Left lung (tissue), 10 donors: ENCODE results near the gene NEK3. TPM values are rescaled to one million over a fixed set of nuclear protein-coding genes. Genes with fewer than 3 reads are reported as not detected.
A peak's percentile ranks its signal among the peaks of the same experiment; 100 is the strongest.
"Not testable (repeated sequence)": the region's sequence is repeated elsewhere in the genome, so short reads cannot be mapped to it uniquely, and the experiment has no call there.

Source experiments
- ATAC-seq: fragments of 200-7000 bp; cut with Tn5 transposase; one replicate; pipeline ENCODE4 v1.9.1; 2020; ENCODE audit warnings: moderate library complexity
- DNase-seq, 4 donors: peaks; one replicate each; pipeline ENCODE4 v3.0.0-alpha.2; 2013 to 2020
- H3K27ac ChIP-seq, 2 donors: fragments of 200-600 bp; sonication (generic) in 1 of 2; one replicate each; pipeline versions ENCODE4 v1.5.0 to v1.8.0; 2020 to 2021
- H3K27me3 ChIP-seq, 2 donors: fragments of 200-600 bp; sonication (generic) in 1 of 2; one replicate each; pipeline versions ENCODE4 v1.5.0 to v1.8.0; 2020 to 2021
- H3K36me3 ChIP-seq, 2 donors: fragments of 200-600 bp; sonication (generic) in 1 of 2; one replicate each; pipeline versions ENCODE4 v1.5.0 to v1.8.0; 2020 to 2021
- H3K4me1 ChIP-seq, 2 donors: fragments of 200-600 bp; one replicate each; pipeline ENCODE4 v1.8.0; 2021
- H3K4me3 ChIP-seq, 2 donors: fragments of 200-600 bp; sonication (generic) in 1 of 2; one replicate each; pipeline versions ENCODE4 v1.5.0 to v1.8.0; 2020 to 2021; ENCODE audit warnings: mild to moderate bottlenecking in 1 of 2
- H3K9me3 ChIP-seq, 2 donors: fragments of 200-600 bp; sonication (generic) in 1 of 2; one replicate each; pipeline versions ENCODE4 v1.5.0 to v1.8.0; 2020 to 2021
- CTCF ChIP-seq, 2 donors: fragments of 200-600 bp; sonication (generic) in 1 of 2; IDR thresholded peaks; one replicate each; pipeline versions ENCODE4 v1.5.0 to v1.8.0; 2021; ENCODE audit warnings: antibody characterized with exemption in 2 of 2
- intact Hi-C, 2 donors: fragments of 100-400 bp; cut with DNase I; formaldehyde crosslinking; loops; one replicate each; pipeline versions ENCODE4 v1.11.2 to v1.14.2; 2022
- polyA plus RNA-seq, 6 donors: library from polyadenylated mRNA; unstranded; fragments of 120-200 nt; gene quantifications; one replicate each; pipeline ENCODE4 v1.2.1, GENCODE V29; 2013; ENCODE audit not compliant: insufficient read length in 6 of 6
- total RNA-seq, 2 donors: library from RNA; stranded (reverse); fragmentation: NEBNext Ultra II Directional; extraction: Animal tissue kit (Norgen Biotek cat#: 25700); gene quantifications; one replicate each; pipeline ENCODE4 v1.2.1, GENCODE V29; 2021
- donor health status: DM: no; HTN: yes; CAD: no.
- donor health status: DM: no; HTN: no; CAD: no.

NEK3 gene
- total and polyA plus RNA-seq, 8 donors, result 9.8 to 59.2 (median 54.8) TPM

- H3K9me3 ChIP-seq, H3K27me3 ChIP-seq, intact Hi-C loops, H3K27ac ChIP-seq, H3K36me3 ChIP-seq, H3K4me3 ChIP-seq, H3K4me1 ChIP-seq: not testable (repeated sequence)
- DNase-seq, result peak in 1 of 4 donors; percentile 61
- TF ChIP-seq CTCF (IDR thresholded peaks at IDR 0.05), result peak; percentile 20 to 21
- peak; percentile 90 for ATAC-seq
Observed at GRCh38 chr13:52201439-52202193, 42.2 kb upstream of the NEK3 start.

- peak; percentile 65 for ATAC-seq
- Histone ChIP-seq H3K36me3 (no peaks in the 10 kb centered on the region), H3K4me3 (peak overlapping the region; percentile 69 to 79), H3K27me3 (no peaks in the 10 kb centered on the region), H3K27ac (no peak overlapping the region), H3K9me3 (no peaks in the 10 kb centered on the region), H3K4me1 (peaks cover 0 to 23% of the 10 kb centered on the region in 2 donors)
- intact Hi-C loops, result no loop called here
- DNase-seq, result peak in 3 of 4 donors; percentile 66 to 87 (median 82)
- TF ChIP-seq CTCF (IDR thresholded peaks at IDR 0.05), result no peak
Observed at GRCh38 chr13:52195401-52195837, 36.0 kb upstream of the NEK3 start.

GRCh38 chr13:52194184-52194868 is 34.9 kb upstream of the NEK3 start:
- peak; percentile 98 for ATAC-seq
- Histone ChIP-seq H3K27me3 (no peaks in the 10 kb centered on the region), H3K9me3 (no peaks in the 10 kb centered on the region), H3K4me3 (peak overlapping the region; percentile 69 to 79), H3K27ac (peak overlapping the region; percentile 82 to 83), H3K36me3 (peaks cover 0 to 2% of the 10 kb centered on the region in 2 donors), H3K4me1 (peaks cover 0 to 23% of the 10 kb centered on the region in 2 donors)
- no peak for TF ChIP-seq CTCF (IDR thresholded peaks at IDR 0.05)
- intact Hi-C loops, result no loop called here
- peak; percentile 82 to 88 (median 84) for DNase-seq

GRCh38 chr13:52193587-52194183 is 34.3 kb upstream of the NEK3 start:
- intact Hi-C loops, H3K36me3 ChIP-seq, H3K9me3 ChIP-seq, H3K27me3 ChIP-seq, DNase-seq: not testable (repeated sequence)
- ATAC-seq, result peak; percentile 41
- Histone ChIP-seq H3K4me3 (peak overlapping the region; percentile 69 to 79), H3K4me1 (peaks cover 0 to 23% of the 10 kb centered on the region in 2 donors), H3K27ac (peak overlapping the region; percentile 82 to 83)

GRCh38 chr13:52187424-52188187 is 28.2 kb upstream of the NEK3 start:
- peak overlapping the region in 1 of 2 donors; percentile 33 for H3K27ac ChIP-seq
- H3K4me3 ChIP-seq, result not testable (repeated sequence)

More at GRCh38 chr13:52187424-52188187, 28.2 kb upstream of the NEK3 start:
- H3K9me3 ChIP-seq, ATAC-seq, H3K27me3 ChIP-seq, DNase-seq, intact Hi-C loops: not testable (repeated sequence)
- Histone ChIP-seq H3K36me3 (peaks cover 0 to 39% of the 10 kb centered on the region in 2 donors), H3K4me1 (peaks cover 0 to 14% of the 10 kb centered on the region in 2 donors)
